Panc1 (cell line): ENCODE results near the gene OOSP4B. TPM values are rescaled to one million over a fixed set of nuclear protein-coding genes. Genes with fewer than 3 reads are reported as not detected.
"Not testable (repeated sequence)": the region's sequence is repeated elsewhere in the genome, so short reads cannot be mapped to it uniquely, and the experiment has no call there.

Experiments used
- ATAC-seq: fragments of 200-7000 bp; cut with Tn5 transposase; 2 replicates; pipeline ENCODE4 v1.9.1; 2020; ENCODE audit warnings: mild to moderate bottlenecking, moderate library complexity
- BruUV-seq: library from RNA; stranded (reverse); fragments of 400-500 nt; replicated peaks from 2 replicates; lab custom pipeline; 2021; lab: Mats Ljungman, UMichigan
- CTCF ChIA-PET: fragments of 300-600 bp; sonication (Branson Sonifier 250); formaldehyde crosslinking; loops from one replicate; lab custom pipeline; 2022; ENCODE audit warnings: antibody characterized with exemption; lab: Charles Lee
- POLR2A ChIA-PET: fragments of 300-600 bp; sonication (Branson Sonifier 250); formaldehyde crosslinking; loops from one replicate; lab custom pipeline; 2022; ENCODE audit warnings: antibody characterized with exemption; lab: Charles Lee
- DNase-seq: peaks from one replicate; pipeline ENCODE4 v3.0.0-alpha.2; 2010; ENCODE audit warnings: low read depth, low spot score
- H3K27ac ChIP-seq: 2 replicates; pipeline ENCODE4 v1.5.1; 2011; ENCODE audit warnings: mild to moderate bottlenecking, low read length, inconsistent platforms
- H3K27me3 ChIP-seq: fragments of 200-500 bp; sonication (Bioruptor generic); 2 replicates; pipeline ENCODE4 v1.6.0; 2014; ENCODE audit warnings: low read length, inconsistent platforms; ENCODE audit not compliant: control insufficient read depth, insufficient read depth
- H3K36me3 ChIP-seq: fragments of 200-500 bp; sonication (Bioruptor generic); 2 replicates; pipeline ENCODE4 v1.5.1; 2014; ENCODE audit warnings: inconsistent platforms, mild to moderate bottlenecking, low read length, moderate library complexity; ENCODE audit not compliant: control insufficient read depth, insufficient read depth
- H3K4me1 ChIP-seq: 2 replicates; pipeline ENCODE4 v1.5.1; 2011; ENCODE audit warnings: inconsistent platforms, mild to moderate bottlenecking, low read length, moderate library complexity; ENCODE audit not compliant: control insufficient read depth, insufficient read depth
- H3K4me3 ChIP-seq, 2 experiments: 2 replicates each; pipeline ENCODE4 v1.5.1; 2011 to 2012; ENCODE audit warnings: low read depth in 2 of 2, low read length in 2 of 2, mild to moderate bottlenecking in 2 of 2, inconsistent platforms in 1 of 2, moderate library complexity in 1 of 2
- H3K9me3 ChIP-seq: fragments of 200-500 bp; sonication (Bioruptor generic); 2 replicates; pipeline ENCODE4 v1.5.1; 2014; ENCODE audit warnings: low read depth, mild to moderate bottlenecking, inconsistent platforms, low read length, moderate library complexity; ENCODE audit not compliant: control insufficient read depth, insufficient read depth
- POLR2AphosphoS5 ChIP-seq: IDR thresholded peaks from 2 replicates; pipeline ENCODE4 v1.6.1; 2012; ENCODE audit warnings: mild to moderate bottlenecking, low read depth, low read length, moderate library complexity
- SIN3A ChIP-seq: IDR thresholded peaks from 2 replicates; pipeline ENCODE4 v1.6.1; 2012; ENCODE audit warnings: low read depth, mild to moderate bottlenecking, low read length, moderate library complexity, borderline replicate concordance; ENCODE audit not compliant: insufficient read depth
- TCF7L2 ChIP-seq: IDR thresholded peaks from 2 replicates; pipeline ENCODE4 v1.6.1; 2011; ENCODE audit warnings: mild to moderate bottlenecking, low read depth, low read length, inconsistent platforms
- in situ Hi-C: cut with HindIII; loops from 2 replicates; pipeline ENCODE4 v1.10.0; 2016; ENCODE audit warnings: low sequenced_read_pairs, low pct_unique_long_range_greater_than_20kb
- intact Hi-C: fragments of 100-400 bp; cut with micrococcal nuclease; formaldehyde crosslinking; loops from one replicate; pipeline ENCODE4 v1.10.0; 2022; ENCODE audit not compliant: unreplicated experiment
- total RNA-seq: library from RNA; stranded (reverse); gene quantifications from one replicate; pipeline ENCODE4 v1.2.1, GENCODE V29; 2021; ENCODE audit not compliant: unreplicated experiment
- TF ChIP-seq, protein P1 (sequence below), 2 experiments: IDR thresholded peaks; 2 replicates each; pipeline ENCODE4 v1.6.1; 2011 to 2012; ENCODE audit warnings: low read depth in 2 of 2, control low read depth in 1 of 2, low read length in 1 of 2, mild to moderate bottlenecking in 1 of 2, moderate library complexity in 1 of 2; ENCODE audit not compliant: insufficient read depth in 1 of 2
- TF ChIP-seq, protein P2 (sequence below): fragments of 450-650 bp; IDR thresholded peaks from 2 replicates; pipeline ENCODE4 v1.5.1; 2017; ENCODE audit warnings: mild to moderate bottlenecking

OOSP4B gene
- total RNA-seq, 1 experiment from 2014 or later = not detected

DNA sequence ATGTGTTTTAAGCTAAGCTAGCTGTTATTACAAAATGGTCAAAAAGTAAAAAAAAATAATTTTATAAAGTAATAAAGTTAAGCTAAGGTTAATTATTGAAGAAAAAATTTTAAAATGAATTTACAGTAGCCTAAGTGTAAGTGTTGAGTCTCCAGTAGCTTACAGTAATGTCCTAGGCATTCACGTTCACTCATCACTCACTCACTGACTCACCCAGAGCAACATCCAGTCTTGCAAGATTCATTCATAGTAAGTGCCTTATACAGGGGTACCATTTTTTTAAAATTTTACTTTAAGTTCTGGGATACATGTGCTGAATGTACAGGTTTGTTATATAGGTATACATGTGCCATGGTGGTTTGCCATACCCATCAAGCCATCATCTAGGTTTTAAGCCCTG is 11.6 kb upstream of the OOSP4B start:
- no peak overlapping the region for H3K4me3 ChIP-seq
- H3K4me1 ChIP-seq = no peaks in the 10 kb centered on the region
- in situ Hi-C loops (no loop called here), intact Hi-C loops (no loop called here)
- TF ChIP-seq, protein P1, sequence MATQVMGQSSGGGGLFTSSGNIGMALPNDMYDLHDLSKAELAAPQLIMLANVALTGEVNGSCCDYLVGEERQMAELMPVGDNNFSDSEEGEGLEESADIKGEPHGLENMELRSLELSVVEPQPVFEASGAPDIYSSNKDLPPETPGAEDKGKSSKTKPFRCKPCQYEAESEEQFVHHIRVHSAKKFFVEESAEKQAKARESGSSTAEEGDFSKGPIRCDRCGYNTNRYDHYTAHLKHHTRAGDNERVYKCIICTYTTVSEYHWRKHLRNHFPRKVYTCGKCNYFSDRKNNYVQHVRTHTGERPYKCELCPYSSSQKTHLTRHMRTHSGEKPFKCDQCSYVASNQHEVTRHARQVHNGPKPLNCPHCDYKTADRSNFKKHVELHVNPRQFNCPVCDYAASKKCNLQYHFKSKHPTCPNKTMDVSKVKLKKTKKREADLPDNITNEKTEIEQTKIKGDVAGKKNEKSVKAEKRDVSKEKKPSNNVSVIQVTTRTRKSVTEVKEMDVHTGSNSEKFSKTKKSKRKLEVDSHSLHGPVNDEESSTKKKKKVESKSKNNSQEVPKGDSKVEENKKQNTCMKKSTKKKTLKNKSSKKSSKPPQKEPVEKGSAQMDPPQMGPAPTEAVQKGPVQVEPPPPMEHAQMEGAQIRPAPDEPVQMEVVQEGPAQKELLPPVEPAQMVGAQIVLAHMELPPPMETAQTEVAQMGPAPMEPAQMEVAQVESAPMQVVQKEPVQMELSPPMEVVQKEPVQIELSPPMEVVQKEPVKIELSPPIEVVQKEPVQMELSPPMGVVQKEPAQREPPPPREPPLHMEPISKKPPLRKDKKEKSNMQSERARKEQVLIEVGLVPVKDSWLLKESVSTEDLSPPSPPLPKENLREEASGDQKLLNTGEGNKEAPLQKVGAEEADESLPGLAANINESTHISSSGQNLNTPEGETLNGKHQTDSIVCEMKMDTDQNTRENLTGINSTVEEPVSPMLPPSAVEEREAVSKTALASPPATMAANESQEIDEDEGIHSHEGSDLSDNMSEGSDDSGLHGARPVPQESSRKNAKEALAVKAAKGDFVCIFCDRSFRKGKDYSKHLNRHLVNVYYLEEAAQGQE (IDR thresholded peaks at IDR 0.05; ENCODE audit: insufficient read depth in 1 of 2, low read depth in 2 of 2, low read length in 1 of 2) = no peak
- TF ChIP-seq TCF7L2 (no peak), SIN3A (no peak), POLR2AphosphoS5 (no peak)
- TF ChIP-seq, protein P2, sequence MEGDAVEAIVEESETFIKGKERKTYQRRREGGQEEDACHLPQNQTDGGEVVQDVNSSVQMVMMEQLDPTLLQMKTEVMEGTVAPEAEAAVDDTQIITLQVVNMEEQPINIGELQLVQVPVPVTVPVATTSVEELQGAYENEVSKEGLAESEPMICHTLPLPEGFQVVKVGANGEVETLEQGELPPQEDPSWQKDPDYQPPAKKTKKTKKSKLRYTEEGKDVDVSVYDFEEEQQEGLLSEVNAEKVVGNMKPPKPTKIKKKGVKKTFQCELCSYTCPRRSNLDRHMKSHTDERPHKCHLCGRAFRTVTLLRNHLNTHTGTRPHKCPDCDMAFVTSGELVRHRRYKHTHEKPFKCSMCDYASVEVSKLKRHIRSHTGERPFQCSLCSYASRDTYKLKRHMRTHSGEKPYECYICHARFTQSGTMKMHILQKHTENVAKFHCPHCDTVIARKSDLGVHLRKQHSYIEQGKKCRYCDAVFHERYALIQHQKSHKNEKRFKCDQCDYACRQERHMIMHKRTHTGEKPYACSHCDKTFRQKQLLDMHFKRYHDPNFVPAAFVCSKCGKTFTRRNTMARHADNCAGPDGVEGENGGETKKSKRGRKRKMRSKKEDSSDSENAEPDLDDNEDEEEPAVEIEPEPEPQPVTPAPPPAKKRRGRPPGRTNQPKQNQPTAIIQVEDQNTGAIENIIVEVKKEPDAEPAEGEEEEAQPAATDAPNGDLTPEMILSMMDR = no peak
- H3K27me3 ChIP-seq = no peaks in the 10 kb centered on the region
- ChIA-PET CTCF (no interaction called here), POLR2A (no interaction called here)
- H3K36me3 ChIP-seq = no peaks in the 10 kb centered on the region
- no TSS peak for BruUV-seq
- no peak overlapping the region for H3K27ac ChIP-seq
- H3K9me3 ChIP-seq = no peaks in the 10 kb centered on the region
- ATAC-seq (no peak), DNase-seq (no peak)

DNA sequence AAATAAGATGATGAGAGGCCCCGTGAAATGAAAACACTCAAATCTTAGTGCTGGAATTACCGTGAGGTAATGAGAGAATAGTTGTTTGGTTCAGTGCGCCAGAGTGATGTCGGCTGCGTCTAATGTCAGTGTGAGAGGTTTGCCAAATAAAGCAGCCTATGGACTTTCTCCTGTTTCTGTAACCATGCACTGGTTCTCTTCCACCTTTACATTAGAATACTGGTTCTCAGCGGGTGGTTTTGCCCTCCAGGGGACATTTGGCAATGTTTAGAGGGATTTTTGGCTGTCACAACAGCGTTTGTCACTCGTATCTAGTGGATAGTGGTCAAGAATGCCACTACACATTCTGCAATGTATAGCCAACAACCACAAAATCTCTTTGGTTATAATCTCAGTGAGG is 1.1 kb downstream of the OOSP4B start:
- CTCF ChIA-PET = no interaction called here
- in situ Hi-C loops = no loop called here

DNA sequence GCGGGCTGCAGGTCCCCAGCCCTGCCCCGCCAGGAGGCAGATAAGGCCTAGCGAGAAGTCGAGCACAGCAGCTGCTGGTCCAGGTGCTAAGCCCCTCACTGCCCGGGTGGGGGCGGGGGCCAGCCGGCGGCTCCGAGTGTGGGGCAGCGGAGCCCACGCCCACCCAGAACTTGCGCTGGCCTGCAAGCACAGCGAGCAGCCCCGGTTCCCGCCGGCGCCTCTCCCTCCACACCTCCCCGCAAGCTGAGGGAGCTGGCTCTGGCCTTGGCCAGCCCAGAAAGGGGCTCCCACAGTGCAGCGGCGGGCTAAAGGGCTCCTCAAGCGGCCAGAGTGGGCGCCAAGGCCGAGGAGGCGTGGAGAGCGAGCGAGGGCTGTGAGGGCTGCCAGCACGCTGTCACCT is 3.4 kb downstream of the OOSP4B start:
- H3K4me1 ChIP-seq, H3K27ac ChIP-seq, CTCF ChIA-PET, H3K27me3 ChIP-seq, H3K9me3 ChIP-seq, H3K36me3 ChIP-seq, intact Hi-C loops, BruUV-seq, H3K4me3 ChIP-seq, ATAC-seq, in situ Hi-C loops, DNase-seq, POLR2A ChIA-PET: not testable (repeated sequence)

More for the DNA sequence above, 1.1 kb downstream of the OOSP4B start:
- Histone ChIP-seq H3K4me3 (no peak overlapping the region), H3K9me3 (no peaks in the 10 kb centered on the region), H3K27ac (no peak overlapping the region), H3K27me3 (no peaks in the 10 kb centered on the region), H3K36me3 (no peaks in the 10 kb centered on the region), H3K4me1 (no peaks in the 10 kb centered on the region)
- POLR2A ChIA-PET = no interaction called here
- no TSS peak for BruUV-seq
- TF ChIP-seq TCF7L2 (no peak), POLR2AphosphoS5 (no peak), SIN3A (no peak)
- TF ChIP-seq, protein P1 (IDR thresholded peaks at IDR 0.05; ENCODE audit: insufficient read depth in 1 of 2, low read depth in 2 of 2, low read length in 1 of 2) = no peak
- TF ChIP-seq, protein P2 = no peak
- ATAC-seq = no peak
- intact Hi-C loops = no loop called here
- no peak for DNase-seq
